ENCODE data around the gene PDE4D.

DNA sequence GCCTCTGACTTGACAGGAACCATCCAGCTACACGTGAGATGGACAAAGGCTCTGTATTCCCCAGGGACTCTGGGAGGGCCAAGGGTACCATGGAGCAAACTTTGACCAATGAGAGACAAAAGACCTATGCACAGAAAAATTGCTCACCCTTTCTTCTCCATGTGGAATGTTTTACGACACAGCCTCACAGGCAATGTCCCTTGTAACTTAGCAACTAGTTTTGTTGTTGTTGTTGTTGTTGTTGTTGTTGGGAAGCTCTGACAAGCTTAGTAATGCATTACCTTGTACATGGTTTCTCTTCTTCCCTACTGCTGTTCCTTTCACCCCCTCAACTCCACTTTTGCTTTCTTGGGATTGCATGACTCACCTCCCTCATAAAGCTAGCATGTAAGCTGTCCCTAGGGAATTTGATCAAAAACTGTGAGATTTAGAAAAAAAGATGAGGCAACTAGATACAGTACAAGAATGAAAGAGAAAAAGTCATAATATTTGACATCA, 759.7 kb downstream of the PDE4D start:
- TF ChIP-seq, protein P1, sequence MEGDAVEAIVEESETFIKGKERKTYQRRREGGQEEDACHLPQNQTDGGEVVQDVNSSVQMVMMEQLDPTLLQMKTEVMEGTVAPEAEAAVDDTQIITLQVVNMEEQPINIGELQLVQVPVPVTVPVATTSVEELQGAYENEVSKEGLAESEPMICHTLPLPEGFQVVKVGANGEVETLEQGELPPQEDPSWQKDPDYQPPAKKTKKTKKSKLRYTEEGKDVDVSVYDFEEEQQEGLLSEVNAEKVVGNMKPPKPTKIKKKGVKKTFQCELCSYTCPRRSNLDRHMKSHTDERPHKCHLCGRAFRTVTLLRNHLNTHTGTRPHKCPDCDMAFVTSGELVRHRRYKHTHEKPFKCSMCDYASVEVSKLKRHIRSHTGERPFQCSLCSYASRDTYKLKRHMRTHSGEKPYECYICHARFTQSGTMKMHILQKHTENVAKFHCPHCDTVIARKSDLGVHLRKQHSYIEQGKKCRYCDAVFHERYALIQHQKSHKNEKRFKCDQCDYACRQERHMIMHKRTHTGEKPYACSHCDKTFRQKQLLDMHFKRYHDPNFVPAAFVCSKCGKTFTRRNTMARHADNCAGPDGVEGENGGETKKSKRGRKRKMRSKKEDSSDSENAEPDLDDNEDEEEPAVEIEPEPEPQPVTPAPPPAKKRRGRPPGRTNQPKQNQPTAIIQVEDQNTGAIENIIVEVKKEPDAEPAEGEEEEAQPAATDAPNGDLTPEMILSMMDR (IDR thresholded peaks at IDR 0.05), result no peak
- TF ChIP-seq, protein P2, sequence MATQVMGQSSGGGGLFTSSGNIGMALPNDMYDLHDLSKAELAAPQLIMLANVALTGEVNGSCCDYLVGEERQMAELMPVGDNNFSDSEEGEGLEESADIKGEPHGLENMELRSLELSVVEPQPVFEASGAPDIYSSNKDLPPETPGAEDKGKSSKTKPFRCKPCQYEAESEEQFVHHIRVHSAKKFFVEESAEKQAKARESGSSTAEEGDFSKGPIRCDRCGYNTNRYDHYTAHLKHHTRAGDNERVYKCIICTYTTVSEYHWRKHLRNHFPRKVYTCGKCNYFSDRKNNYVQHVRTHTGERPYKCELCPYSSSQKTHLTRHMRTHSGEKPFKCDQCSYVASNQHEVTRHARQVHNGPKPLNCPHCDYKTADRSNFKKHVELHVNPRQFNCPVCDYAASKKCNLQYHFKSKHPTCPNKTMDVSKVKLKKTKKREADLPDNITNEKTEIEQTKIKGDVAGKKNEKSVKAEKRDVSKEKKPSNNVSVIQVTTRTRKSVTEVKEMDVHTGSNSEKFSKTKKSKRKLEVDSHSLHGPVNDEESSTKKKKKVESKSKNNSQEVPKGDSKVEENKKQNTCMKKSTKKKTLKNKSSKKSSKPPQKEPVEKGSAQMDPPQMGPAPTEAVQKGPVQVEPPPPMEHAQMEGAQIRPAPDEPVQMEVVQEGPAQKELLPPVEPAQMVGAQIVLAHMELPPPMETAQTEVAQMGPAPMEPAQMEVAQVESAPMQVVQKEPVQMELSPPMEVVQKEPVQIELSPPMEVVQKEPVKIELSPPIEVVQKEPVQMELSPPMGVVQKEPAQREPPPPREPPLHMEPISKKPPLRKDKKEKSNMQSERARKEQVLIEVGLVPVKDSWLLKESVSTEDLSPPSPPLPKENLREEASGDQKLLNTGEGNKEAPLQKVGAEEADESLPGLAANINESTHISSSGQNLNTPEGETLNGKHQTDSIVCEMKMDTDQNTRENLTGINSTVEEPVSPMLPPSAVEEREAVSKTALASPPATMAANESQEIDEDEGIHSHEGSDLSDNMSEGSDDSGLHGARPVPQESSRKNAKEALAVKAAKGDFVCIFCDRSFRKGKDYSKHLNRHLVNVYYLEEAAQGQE (IDR thresholded peaks at IDR 0.05; ENCODE audit: insufficient read depth in 1 of 2, low read depth in 2 of 2, low read length in 1 of 2), result no peak
- TF ChIP-seq POLR2AphosphoS5 (IDR thresholded peaks at IDR 0.05; ENCODE audit: low read depth, low read length), result no peak
